HS-5 (cell line): ENCODE measurements around the gene HSPA6.
"Not testable (repeated sequence)": the region's sequence is repeated elsewhere in the genome, so short reads cannot be mapped to it uniquely, and the experiment has no call there.

Experiments
- DNase-seq: peaks from one replicate; pipeline ENCODE4 v3.0.0-alpha.2; 2012; ENCODE audit warnings: low read depth

HSPA6 gene

GRCh38 chr1:161523817-161524741 is at the start of gene HSPA6:
Gene HSPA6 (plus strand): TSS chr1:161524540. CDS start chr1:161524659, 119 bp downstream.
- DNase-seq = peak; percentile 72

GRCh38 chr1:161477711-161478110 is 46.6 kb upstream of the HSPA6 start:
- not testable (repeated sequence) for DNase-seq

- DNase-seq = no peak
Measured at GRCh38 chr1:161478985-161479384, 45.4 kb upstream of the HSPA6 start.

GRCh38 chr1:161480381-161481035 is 43.8 kb upstream of the HSPA6 start:
- no peak for DNase-seq

- no peak for DNase-seq
Measured at GRCh38 chr1:161481624-161482392, 42.5 kb upstream of the HSPA6 start.

GRCh38 chr1:161482610-161483009 is 41.7 kb upstream of the HSPA6 start:
- no peak for DNase-seq

- DNase-seq = no peak
Measured at GRCh38 chr1:161483361-161483760, 41.0 kb upstream of the HSPA6 start.

GRCh38 chr1:161484613-161485012 is 39.7 kb upstream of the HSPA6 start:
- no peak for DNase-seq

DNA sequence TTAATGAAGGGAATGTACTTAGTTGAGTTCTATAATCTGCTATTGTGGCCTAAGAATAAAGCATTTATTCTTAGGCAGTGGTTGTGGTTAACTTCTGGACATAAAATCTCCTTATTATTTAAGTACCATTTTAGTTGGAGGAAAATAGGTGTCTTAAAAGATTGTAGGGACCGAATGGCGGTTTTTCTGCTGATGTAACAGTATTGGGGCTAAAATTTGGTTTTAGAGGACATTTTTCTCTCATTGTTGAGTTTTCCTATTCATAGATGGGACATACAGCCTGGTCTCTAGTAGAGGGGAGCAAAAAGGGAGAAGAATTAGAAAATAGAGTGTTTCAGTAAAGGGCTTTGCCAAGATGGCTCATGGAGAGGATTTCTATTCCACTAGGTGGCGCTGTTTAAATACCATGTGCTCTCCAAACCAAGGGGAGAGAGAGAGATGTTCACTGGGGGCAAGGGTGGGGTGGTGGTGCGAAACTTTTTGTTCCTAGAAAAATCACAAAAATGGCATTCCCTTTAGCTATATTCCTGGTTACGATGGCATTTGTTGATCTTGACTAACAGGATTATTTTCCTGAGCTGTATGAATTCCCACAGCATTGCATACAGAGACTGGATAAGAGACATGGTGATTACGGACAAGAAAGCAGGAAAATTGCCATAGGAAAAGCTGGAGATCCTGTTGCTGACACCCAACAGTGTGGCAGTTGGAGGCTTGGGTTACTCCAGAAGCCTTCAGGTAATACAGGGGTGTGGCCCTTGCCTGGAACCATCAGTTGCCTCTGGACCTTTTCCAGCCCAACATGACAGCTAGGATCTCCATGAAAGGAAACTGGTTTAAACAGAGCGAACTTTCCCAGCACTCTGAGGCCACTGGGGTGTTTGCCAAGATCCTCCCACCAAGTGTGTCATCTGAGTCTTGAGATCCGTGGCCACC is 37.3 kb upstream of the HSPA6 start:
- peak; percentile 68 for DNase-seq

DNA sequence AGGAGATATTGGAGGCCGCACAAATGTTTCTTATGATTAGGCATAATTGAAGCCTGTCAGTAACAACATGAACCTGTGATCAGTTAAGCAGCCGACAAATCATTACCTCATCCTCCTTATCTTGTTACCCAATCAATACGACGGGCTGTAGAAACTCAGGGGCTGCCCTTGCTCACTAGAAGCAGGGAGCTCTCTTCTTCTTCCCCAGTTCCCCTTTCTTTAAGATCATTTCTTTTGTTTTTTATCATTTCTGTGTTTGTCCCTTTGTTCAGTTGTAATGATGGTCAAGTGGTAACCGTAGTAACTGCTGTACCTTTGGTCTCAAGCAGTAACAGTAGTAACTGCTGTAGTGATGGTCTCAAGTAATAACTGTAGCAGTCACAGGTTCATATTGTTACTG is 32.9 kb upstream of the HSPA6 start:
- no peak for DNase-seq

GRCh38 chr1:161492827-161493226 is 31.5 kb upstream of the HSPA6 start:
- no peak for DNase-seq

DNA sequence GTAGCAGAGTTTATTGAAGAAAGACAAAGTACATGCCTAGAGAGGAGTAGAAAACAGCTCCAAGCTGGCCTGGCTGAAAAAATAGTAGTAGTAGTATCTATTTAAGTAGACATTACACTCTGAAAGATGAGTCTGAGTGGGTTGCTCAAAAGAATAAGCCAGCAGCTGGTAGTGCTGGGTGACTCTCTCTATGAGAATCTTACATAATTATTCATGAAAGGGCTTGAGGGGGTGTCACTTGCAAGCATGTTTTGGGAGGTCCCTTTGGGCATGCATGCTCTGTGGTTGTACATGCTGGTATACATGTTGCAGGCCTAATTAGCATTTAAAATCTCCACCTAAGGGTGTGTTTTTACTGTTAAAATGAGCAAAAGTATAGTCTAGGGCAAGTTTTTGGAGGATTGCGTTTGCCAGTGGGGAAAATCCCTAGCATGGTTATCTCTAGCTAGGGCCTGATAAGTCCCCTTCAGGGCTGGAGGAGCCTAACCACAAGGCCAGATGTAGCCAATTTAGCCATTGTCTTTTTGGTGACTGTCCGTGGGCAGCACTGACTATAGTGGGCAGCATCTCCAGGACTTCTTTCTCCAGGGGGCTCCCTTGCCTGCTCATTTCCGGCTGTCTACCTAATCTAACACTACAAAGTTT is 30.1 kb upstream of the HSPA6 start:
- DNase-seq = no peak

- DNase-seq = no peak
Measured at GRCh38 chr1:161495490-161495889, 28.9 kb upstream of the HSPA6 start.

GRCh38 chr1:161497961-161498360 is 26.4 kb upstream of the HSPA6 start:
- DNase-seq = no peak

- DNase-seq = no peak
Measured at GRCh38 chr1:161498646-161499045, 25.7 kb upstream of the HSPA6 start.

DNA sequence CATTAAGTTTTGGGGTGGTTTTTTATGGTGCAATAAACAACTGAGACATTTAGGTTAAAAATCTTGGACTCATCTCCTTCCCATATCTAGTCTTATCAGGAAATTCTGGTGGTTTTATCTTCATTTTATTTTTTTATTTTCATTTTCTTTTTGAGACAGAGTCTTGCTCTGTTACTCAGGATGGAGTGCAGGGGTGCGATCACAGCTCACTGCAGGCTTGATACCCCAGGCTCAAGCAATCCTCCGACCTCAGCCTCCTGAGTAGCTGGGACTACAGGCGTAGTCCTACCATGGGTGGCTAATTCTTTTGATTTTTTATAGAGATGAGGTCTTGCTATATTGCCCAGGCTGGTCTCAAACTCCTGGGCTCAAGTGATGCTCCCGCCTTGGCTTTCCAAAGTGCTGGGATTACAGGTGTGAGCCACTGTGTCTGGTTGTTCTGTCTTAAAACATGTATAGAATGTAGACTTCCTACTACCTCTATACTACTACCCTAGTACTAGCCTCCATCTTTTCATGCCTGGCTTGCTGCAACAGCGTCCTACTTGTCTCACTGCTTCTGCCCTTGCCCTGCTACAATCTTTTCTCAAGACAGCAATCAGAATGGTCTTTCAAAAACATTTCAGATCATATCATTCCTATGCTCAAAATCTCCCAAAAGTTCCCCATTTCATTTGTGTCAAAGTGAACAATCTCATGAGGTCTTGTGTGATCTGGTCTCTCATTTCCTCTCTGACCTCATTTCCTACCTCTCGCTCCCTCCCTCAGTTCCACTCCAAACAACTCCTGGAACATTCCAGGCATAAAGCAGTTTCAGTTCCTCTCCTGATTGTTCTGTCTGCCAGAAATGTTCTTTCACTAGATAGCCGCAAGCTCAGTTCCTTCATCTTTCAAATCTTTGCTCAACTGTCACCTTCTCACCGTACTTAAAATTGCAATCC is 25.0 kb upstream of the HSPA6 start:
- DNase-seq = no peak

DNA sequence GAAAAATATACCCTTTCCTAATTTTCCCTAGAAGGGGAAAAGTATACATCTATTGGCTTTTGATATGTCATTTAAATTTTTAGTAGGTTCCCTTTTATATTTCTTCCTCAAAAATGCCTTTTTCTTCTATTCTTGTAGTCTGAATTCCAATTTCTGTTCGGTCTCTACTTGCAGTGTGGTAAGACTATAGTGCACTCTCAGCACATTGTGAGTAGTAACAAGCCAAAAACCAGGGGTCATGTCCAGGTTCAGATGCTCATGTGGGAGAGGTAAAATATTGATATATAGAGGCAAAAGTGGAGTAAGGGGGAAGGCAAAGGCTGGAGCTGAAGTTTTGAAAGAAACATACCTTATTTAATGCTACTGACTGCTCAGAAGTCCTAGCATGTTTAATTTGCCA is 23.1 kb upstream of the HSPA6 start:
- no peak for DNase-seq

DNA sequence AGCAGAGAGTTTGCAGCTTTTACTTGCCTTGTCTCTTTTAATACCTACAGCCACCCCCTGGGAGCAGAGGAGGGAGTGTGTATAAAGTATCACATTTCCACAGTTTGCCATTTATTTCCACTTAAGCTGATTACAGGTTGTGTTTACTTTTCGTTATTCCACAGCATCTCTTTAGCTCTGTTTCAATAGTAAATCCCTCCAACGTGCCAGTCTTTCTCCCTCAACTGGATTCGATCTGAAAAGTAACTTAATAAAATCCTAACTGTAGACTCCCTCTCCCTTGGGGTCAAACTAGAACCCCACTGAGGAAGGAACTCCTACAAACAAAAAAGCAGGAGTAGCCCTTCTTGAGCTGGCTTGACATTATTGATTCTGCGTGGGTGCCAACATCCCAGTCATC is 22.2 kb upstream of the HSPA6 start:
- DNase-seq = no peak

GRCh38 chr1:161502641-161503393 is 21.5 kb upstream of the HSPA6 start:
- peak; percentile 58 for DNase-seq
